GM12872 (cell line): Measurements from ENCODE around the gene TDRD1.

Experiments
- TF ChIP-seq, protein P1 (sequence below): IDR thresholded peaks from 3 replicates; pipeline ENCODE4 v1.5.1; 2011; ENCODE audit warnings: low read depth, mild to moderate bottlenecking, low read length, moderate library complexity; ENCODE audit not compliant: insufficient read depth

Gene TDRD1, protein sequence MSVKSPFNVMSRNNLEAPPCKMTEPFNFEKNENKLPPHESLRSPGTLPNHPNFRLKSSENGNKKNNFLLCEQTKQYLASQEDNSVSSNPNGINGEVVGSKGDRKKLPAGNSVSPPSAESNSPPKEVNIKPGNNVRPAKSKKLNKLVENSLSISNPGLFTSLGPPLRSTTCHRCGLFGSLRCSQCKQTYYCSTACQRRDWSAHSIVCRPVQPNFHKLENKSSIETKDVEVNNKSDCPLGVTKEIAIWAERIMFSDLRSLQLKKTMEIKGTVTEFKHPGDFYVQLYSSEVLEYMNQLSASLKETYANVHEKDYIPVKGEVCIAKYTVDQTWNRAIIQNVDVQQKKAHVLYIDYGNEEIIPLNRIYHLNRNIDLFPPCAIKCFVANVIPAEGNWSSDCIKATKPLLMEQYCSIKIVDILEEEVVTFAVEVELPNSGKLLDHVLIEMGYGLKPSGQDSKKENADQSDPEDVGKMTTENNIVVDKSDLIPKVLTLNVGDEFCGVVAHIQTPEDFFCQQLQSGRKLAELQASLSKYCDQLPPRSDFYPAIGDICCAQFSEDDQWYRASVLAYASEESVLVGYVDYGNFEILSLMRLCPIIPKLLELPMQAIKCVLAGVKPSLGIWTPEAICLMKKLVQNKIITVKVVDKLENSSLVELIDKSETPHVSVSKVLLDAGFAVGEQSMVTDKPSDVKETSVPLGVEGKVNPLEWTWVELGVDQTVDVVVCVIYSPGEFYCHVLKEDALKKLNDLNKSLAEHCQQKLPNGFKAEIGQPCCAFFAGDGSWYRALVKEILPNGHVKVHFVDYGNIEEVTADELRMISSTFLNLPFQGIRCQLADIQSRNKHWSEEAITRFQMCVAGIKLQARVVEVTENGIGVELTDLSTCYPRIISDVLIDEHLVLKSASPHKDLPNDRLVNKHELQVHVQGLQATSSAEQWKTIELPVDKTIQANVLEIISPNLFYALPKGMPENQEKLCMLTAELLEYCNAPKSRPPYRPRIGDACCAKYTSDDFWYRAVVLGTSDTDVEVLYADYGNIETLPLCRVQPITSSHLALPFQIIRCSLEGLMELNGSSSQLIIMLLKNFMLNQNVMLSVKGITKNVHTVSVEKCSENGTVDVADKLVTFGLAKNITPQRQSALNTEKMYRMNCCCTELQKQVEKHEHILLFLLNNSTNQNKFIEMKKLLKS

DNA sequence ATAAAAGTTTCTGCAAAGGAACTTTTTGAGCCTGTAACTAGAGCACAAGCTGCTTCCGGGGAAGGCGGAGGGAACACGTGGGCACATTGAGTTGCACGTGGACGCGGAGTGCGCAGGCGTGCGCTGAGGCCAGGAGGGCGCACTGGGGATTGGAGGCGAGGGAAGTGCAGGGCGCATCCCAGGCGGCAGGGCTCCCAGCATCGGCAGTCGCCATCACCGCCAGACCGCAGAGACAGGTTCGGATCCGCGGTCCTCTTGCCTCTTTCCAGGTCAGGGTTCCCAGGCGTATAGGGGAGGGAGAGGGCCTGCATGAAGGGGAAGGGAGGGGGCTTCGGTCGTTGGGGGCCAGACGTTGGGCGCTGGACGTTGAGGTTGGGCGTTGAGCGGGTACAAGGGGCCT is at the start of gene TDRD1:
Gene TDRD1 (plus strand): TSS at position 206 of the 400 bp plus-strand sequence. CDS start 8,479 bp downstream, outside the sequence.
- TF ChIP-seq, protein P1, sequence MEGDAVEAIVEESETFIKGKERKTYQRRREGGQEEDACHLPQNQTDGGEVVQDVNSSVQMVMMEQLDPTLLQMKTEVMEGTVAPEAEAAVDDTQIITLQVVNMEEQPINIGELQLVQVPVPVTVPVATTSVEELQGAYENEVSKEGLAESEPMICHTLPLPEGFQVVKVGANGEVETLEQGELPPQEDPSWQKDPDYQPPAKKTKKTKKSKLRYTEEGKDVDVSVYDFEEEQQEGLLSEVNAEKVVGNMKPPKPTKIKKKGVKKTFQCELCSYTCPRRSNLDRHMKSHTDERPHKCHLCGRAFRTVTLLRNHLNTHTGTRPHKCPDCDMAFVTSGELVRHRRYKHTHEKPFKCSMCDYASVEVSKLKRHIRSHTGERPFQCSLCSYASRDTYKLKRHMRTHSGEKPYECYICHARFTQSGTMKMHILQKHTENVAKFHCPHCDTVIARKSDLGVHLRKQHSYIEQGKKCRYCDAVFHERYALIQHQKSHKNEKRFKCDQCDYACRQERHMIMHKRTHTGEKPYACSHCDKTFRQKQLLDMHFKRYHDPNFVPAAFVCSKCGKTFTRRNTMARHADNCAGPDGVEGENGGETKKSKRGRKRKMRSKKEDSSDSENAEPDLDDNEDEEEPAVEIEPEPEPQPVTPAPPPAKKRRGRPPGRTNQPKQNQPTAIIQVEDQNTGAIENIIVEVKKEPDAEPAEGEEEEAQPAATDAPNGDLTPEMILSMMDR: no peak

DNA sequence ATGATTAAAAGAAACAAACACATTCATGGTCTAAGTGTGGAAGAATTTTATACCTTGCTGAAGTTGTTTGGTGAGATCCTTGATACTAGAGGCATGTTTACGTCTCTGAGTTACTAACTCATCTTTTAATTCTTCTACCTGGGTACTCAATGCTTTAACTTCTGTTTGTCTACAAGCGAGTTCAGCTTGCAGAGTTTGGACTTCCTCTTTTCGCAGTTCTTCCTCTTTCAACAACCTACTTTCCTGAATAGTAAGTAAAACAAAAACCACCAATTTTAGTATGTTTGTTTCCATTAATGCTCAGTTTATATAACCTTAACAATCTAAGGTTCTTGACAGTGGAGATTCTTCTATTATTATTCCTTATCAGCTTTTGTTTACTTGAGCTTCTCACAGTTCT is 48.1 kb upstream of the TDRD1 start:
- TF ChIP-seq, protein P1: no peak

DNA sequence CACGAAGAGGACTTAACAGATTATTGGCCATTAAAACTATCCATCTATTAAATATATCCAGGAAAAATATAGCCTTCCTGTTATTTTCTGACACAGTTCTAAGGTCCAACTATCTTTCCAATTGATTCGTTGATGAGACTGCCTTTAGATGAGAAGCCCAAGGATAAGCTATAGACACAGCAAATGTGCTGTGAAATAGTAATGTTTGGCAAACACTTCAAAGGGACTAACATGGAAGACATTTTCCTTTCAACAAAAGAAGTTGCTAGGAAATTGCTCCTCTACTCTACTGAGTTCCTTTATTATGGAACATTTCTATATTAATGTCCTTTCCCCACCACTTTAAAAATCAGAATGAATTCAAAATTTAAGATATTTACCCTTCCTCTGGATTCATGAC is 43.7 kb upstream of the TDRD1 start:
- TF ChIP-seq, protein P1: no peak

DNA sequence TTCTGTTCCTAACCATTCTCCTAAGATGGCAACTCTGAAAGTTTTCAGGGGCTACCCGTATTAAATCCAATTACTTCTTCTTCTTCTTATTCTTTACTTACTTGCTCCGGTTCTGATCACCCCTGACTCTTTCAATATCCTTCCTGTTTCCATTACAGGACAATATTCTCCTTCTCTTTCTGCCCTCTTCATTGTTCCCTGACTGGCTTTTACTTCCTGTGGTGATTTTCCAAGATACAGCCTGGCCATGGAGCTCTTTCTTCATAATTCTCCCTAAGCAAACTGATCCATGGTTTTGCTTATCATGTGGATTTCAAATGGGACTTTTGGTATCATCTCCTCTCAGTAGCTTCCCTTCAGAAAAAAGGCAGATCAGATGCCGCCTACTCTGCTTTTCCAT is 40.6 kb upstream of the TDRD1 start:
- TF ChIP-seq, protein P1: no peak

DNA sequence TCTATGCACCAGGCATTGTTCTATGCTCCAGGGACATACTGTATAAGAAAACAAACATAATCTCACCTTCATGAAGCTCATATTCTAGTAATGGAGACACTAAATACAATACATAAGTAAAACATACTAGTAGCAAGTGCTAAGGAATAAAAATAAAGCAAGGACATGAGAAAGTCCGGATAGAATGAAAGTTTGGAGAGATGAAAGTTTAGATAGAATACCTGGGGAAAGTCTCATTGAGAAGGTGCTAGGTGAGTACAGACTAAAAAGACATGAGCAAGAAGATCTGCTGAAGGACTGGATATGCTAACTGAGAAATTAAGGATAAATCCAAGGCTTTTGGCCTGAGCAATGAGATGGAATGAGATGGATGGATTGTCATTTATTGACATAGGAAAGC is 39.1 kb upstream of the TDRD1 start:
- TF ChIP-seq, protein P1: no peak

DNA sequence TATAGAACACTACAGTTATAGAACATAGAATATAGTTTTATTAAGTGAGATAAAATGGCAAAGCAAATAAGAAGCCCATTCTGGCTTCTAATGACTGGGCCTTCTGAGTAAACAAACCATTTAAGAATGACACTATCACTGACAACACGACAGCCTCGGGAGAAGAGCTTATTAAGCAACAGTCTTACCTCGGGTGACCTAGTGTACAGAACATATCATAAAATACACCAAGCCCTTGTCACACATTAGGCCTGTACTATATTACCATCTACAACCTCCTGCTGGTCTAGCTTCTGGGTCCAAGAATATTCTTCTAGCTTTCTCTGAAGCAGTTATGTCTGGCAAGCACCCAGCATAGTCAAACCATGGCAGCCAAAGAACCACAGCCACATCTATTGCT is 37.1 kb upstream of the TDRD1 start:
- TF ChIP-seq, protein P1: no peak

DNA sequence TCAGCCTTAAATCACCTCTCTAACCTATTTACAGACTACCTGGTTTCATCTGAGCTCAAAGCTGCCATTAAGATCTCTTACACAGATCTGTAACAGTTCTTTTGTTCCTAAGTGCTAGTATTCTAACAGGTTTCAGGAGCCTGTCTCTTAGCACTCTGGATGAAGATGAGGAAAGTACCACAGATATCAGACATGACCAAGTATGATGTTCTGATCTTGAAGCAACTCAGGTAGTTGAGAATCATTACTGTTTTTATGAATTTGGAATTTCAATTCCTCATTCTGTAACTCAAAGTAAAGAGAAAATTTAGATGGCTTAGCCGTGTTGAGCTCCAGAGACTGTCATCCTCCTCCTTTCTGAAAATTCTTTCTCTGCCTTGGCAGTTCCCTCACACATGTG is 36.0 kb upstream of the TDRD1 start:
- TF ChIP-seq, protein P1: no peak
